ENCODE measurements around the gene UNC5C. TPM values are rescaled to one million over a fixed set of nuclear protein-coding genes. Genes with fewer than 3 reads are reported as not detected.

UNC5C gene
- total and polyA plus RNA-seq, 8 donors: 0.13 to 14.3 (median 2.0) TPM

- DNase-seq: peak; percentile 27 to 73
- H3K27me3 ChIP-seq: peaks cover 0 to 55% (median 35%) of the 10 kb centered on the region in 3 donors
- no peaks in the 10 kb centered on the region for H3K9me3 ChIP-seq
- H3K27ac ChIP-seq: peak overlapping the region; percentile 71 to 87 (median 83)
- H3K4me1 ChIP-seq: peaks cover 10 to 41% (median 28%) of the 10 kb centered on the region in 4 donors
- 1 to 2% (median 2%) methylated on average over 57 to 64 of the region's 64 CpGs for WGBS, 5 donors
- TF ChIP-seq EP300 (IDR thresholded peaks at IDR 0.05): no peak
- no peak for TF ChIP-seq CTCF (IDR thresholded peaks at IDR 0.05)
- no peak for TF ChIP-seq POLR2A (IDR thresholded peaks at IDR 0.05)
- TF ChIP-seq POLR2AphosphoS5 (IDR thresholded peaks at IDR 0.05): no peak
- intact Hi-C loops (cut with DNase I; ENCODE audit: low total_unique reads): no loop called here
- H3K4me3 ChIP-seq: peak overlapping the region; percentile 51 to 78 (median 66)
- H3K36me3 ChIP-seq: no peaks in the 10 kb centered on the region
Measured at GRCh38 chr4:95549246-95550114, 707 bp upstream of the UNC5C start.

DNA sequence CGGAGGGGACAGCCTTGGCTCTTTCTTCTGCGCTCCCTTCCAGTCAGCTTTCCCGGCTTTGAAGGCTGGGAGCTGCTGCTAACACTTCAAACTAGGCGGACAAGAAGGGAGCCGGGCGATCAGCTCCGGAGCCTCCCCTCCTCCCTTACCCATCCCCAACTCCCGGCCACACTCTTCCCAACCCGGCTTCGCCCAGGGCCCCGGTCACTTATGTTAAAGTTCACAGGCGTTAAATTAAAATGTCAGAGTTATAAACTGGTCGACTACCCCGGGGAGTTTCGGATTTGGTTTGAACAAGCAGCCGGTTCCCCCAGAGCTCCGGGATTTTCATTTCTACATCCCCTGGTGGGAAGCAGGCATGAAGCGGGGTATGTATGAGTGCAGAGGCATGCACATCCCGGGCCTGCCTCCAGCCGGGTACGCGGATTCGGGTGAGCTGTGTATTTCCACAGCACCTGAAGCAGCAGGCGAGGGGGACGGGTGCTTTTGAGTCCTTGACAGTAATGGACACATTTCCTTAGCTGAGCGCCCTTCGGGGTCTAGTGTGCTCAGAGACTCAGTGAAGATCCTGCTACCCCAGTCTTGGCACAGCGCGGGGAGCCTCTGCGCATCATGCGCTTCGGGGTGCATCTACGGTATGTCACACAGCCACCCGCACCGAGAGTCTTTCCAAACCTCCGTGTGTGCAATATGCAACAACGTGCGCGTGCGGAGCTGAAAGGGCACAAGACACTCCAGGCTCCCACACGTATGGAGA lies 880 bp downstream of the UNC5C start:
- peaks cover 10 to 41% (median 28%) of the 10 kb centered on the region in 4 donors for H3K4me1 ChIP-seq
- no peaks in the 10 kb centered on the region for H3K9me3 ChIP-seq
- 2 to 4% (median 2%) methylated on average over 29 to 41 of the region's 41 CpGs for whole genome bisulfite sequencing, 5 donors
- peak overlapping the region; percentile 51 to 78 (median 66) for H3K4me3 ChIP-seq
- TF ChIP-seq EP300 (IDR thresholded peaks at IDR 0.05): no peak
- TF ChIP-seq POLR2A (IDR thresholded peaks at IDR 0.05): no peak
- no peak for TF ChIP-seq POLR2AphosphoS5 (IDR thresholded peaks at IDR 0.05)
- TF ChIP-seq CTCF (IDR thresholded peaks at IDR 0.05): no peak
- peak overlapping the region in 4 of 5 donors; percentile 71 to 87 (median 83) for H3K27ac ChIP-seq
- peaks cover 0 to 55% (median 33%) of the 10 kb centered on the region in 3 donors for H3K27me3 ChIP-seq
- no peaks in the 10 kb centered on the region for H3K36me3 ChIP-seq
- intact Hi-C loops (cut with DNase I; ENCODE audit: low total_unique reads): no loop called here
- DNase-seq: peak in 1 of 2 donors; percentile 63

GRCh38 chr4:95546866-95547714 lies 1.7 kb downstream of the UNC5C start:
- H3K27me3 ChIP-seq: peaks cover 0 to 55% (median 33%) of the 10 kb centered on the region in 3 donors
- H3K36me3 ChIP-seq: no peaks in the 10 kb centered on the region
- TF ChIP-seq POLR2A (IDR thresholded peaks at IDR 0.05) (no peak), CTCF (IDR thresholded peaks at IDR 0.05) (no peak), POLR2AphosphoS5 (IDR thresholded peaks at IDR 0.05) (no peak), EP300 (IDR thresholded peaks at IDR 0.05) (no peak)
- H3K27ac ChIP-seq: peak overlapping the region in 4 of 5 donors; percentile 71 to 87 (median 83)
- H3K4me3 ChIP-seq: peak overlapping the region; percentile 51 to 78 (median 66)
- intact Hi-C loops (cut with DNase I; ENCODE audit: low total_unique reads): no loop called here
- H3K4me1 ChIP-seq: peaks cover 10 to 41% (median 28%) of the 10 kb centered on the region in 4 donors
- no peak for DNase-seq
- WGBS, 5 donors: 11 to 19% (median 17%) methylated on average over 20 to 22 of the region's 22 CpGs
- H3K9me3 ChIP-seq: no peaks in the 10 kb centered on the region
